ENCODE results near the gene F11R. TPM values are rescaled to one million over a fixed set of nuclear protein-coding genes. Genes with fewer than 3 reads are reported as not detected.

The F11R gene
- total RNA-seq, 4 donors from 2014 or later = 22.6 to 45.3 (median 26.6) TPM

GRCh38 chr1:161007369-161007768, 13.6 kb downstream of the F11R start:
- Histone ChIP-seq H3K9me3 (no peaks in the 10 kb centered on the region), H3K4me1 (no peaks in the 10 kb centered on the region), H3K27me3 (no peaks in the 10 kb centered on the region), H3K27ac (no peak overlapping the region), H3K36me3 (no peaks in the 10 kb centered on the region), H3K4me3 (no peak overlapping the region)
- no peak for TF ChIP-seq CTCF (IDR thresholded peaks at IDR 0.05)
- TF ChIP-seq POLR2A (IDR thresholded peaks at IDR 0.05) = no peak
- intact Hi-C loops (cut with DNase I; ENCODE audit: low total_unique reads) = no loop called here
- no peak for DNase-seq

- Histone ChIP-seq H3K4me1 (no peaks in the 10 kb centered on the region), H3K4me3 (no peak overlapping the region), H3K27ac (no peak overlapping the region), H3K27me3 (no peaks in the 10 kb centered on the region), H3K9me3 (no peaks in the 10 kb centered on the region), H3K36me3 (no peaks in the 10 kb centered on the region)
- no peak for DNase-seq
- intact Hi-C loops (cut with DNase I; ENCODE audit: low total_unique reads) = no loop called here
- TF ChIP-seq CTCF (IDR thresholded peaks at IDR 0.05) = no peak
- no peak for TF ChIP-seq POLR2A (IDR thresholded peaks at IDR 0.05)
Observed at GRCh38 chr1:161006563-161006962, 14.4 kb downstream of the F11R start.

GRCh38 chr1:161001525-161001924, 19.4 kb downstream of the F11R start:
- DNase-seq = no peak
- H3K9me3 ChIP-seq = no peaks in the 10 kb centered on the region
- H3K4me1 ChIP-seq = no peaks in the 10 kb centered on the region
- intact Hi-C loops (cut with DNase I; ENCODE audit: low total_unique reads) = no loop called here
- no peaks in the 10 kb centered on the region for H3K36me3 ChIP-seq
- no peak for TF ChIP-seq CTCF (IDR thresholded peaks at IDR 0.05)
- TF ChIP-seq POLR2A (IDR thresholded peaks at IDR 0.05) = no peak
- H3K27ac ChIP-seq = no peak overlapping the region
- H3K27me3 ChIP-seq = no peaks in the 10 kb centered on the region
- no peak overlapping the region for H3K4me3 ChIP-seq

- TF ChIP-seq POLR2A (IDR thresholded peaks at IDR 0.05) (no peak), CTCF (IDR thresholded peaks at IDR 0.05) (no peak)
- Histone ChIP-seq H3K4me1 (no peaks in the 10 kb centered on the region), H3K27me3 (no peaks in the 10 kb centered on the region), H3K4me3 (no peak overlapping the region), H3K27ac (no peak overlapping the region), H3K9me3 (no peaks in the 10 kb centered on the region), H3K36me3 (no peaks in the 10 kb centered on the region)
- intact Hi-C loops (cut with DNase I; ENCODE audit: low total_unique reads) = no loop called here
- DNase-seq = no peak
Observed at GRCh38 chr1:161000736-161001480, 20.0 kb downstream of the F11R start.

- Histone ChIP-seq H3K27me3 (no peaks in the 10 kb centered on the region), H3K27ac (no peak overlapping the region), H3K4me3 (no peak overlapping the region), H3K36me3 (no peaks in the 10 kb centered on the region), H3K4me1 (no peaks in the 10 kb centered on the region), H3K9me3 (no peaks in the 10 kb centered on the region)
- intact Hi-C loops (cut with DNase I; ENCODE audit: low total_unique reads) = no loop called here
- DNase-seq = no peak
- TF ChIP-seq CTCF (IDR thresholded peaks at IDR 0.05) = no peak
- TF ChIP-seq POLR2A (IDR thresholded peaks at IDR 0.05) = no peak
Observed at GRCh38 chr1:160999376-160999775, 21.6 kb downstream of the F11R start.

Measured in uterus (tissue), 4 donors.